Inflammatory macrophage treated with lipopolysaccharide for 4 hours (primary cell): Measurements from ENCODE around the gene NHERF1.

ENCODE experiments used
- DNase-seq: peaks from one replicate; pipeline ENCODE4 v3.0.0-alpha.2; 2020

Gene NHERF1

GRCh38 chr17:74748529-74749278 is at the start of gene NHERF1:
Gene NHERF1, plus strand, starts transcription at chr17:74748628. Its CDS starts 219 bp downstream, at chr17:74748847.
- peak; percentile 95 for DNase-seq

- DNase-seq: no peak
Measured at GRCh38 chr17:74699236-74699635, 49.2 kb upstream of the NHERF1 start.

- DNase-seq: peak; percentile 96
Measured at GRCh38 chr17:74702116-74702871, 46.1 kb upstream of the NHERF1 start.

- peak; percentile 74 for DNase-seq
Measured at GRCh38 chr17:74703311-74703710, 45.1 kb upstream of the NHERF1 start.

GRCh38 chr17:74704544-74704943 is 43.9 kb upstream of the NHERF1 start:
- DNase-seq: no peak

- DNase-seq: peak; percentile 15
Measured at GRCh38 chr17:74711058-74711824, 37.2 kb upstream of the NHERF1 start.

- no peak for DNase-seq
Measured at GRCh38 chr17:74712301-74712700, 36.1 kb upstream of the NHERF1 start.

GRCh38 chr17:74712756-74713155 is 35.7 kb upstream of the NHERF1 start, which contains the start of gene CD300LF:
Gene CD300LF, minus strand, starts transcription at chr17:74712923. Its CDS starts 57 bp downstream, at chr17:74712866.
- peak; percentile 90 for DNase-seq

GRCh38 chr17:74713171-74713755 is 35.2 kb upstream of the NHERF1 start:
- DNase-seq: peak; percentile 83

GRCh38 chr17:74715144-74715543 is 33.3 kb upstream of the NHERF1 start:
- DNase-seq: no peak

GRCh38 chr17:74720506-74720905 is 27.9 kb upstream of the NHERF1 start:
- DNase-seq: no peak

- DNase-seq: no peak
Measured at GRCh38 chr17:74722782-74723181, 25.6 kb upstream of the NHERF1 start.

- no peak for DNase-seq
Measured at GRCh38 chr17:74723891-74724290, 24.5 kb upstream of the NHERF1 start.

- DNase-seq: no peak
Measured at GRCh38 chr17:74725111-74725510, 23.3 kb upstream of the NHERF1 start.

- no peak for DNase-seq
Measured at GRCh38 chr17:74728033-74728701, 20.3 kb upstream of the NHERF1 start.

GRCh38 chr17:74728702-74729075 is 19.7 kb upstream of the NHERF1 start:
- no peak for DNase-seq

GRCh38 chr17:74729368-74729767 is 19.1 kb upstream of the NHERF1 start:
- DNase-seq: no peak

- DNase-seq: no peak
Measured at GRCh38 chr17:74729866-74730265, 18.6 kb upstream of the NHERF1 start.

- peak; percentile 48 for DNase-seq
Measured at GRCh38 chr17:74730491-74731346, 17.7 kb upstream of the NHERF1 start.

- DNase-seq: no peak
Measured at GRCh38 chr17:74731347-74731605, 17.2 kb upstream of the NHERF1 start.

- no peak for DNase-seq
Measured at GRCh38 chr17:74732042-74732867, 16.2 kb upstream of the NHERF1 start.
